K562 (cell line): ENCODE measurements around the gene TMEM178A. TPM values are rescaled to one million over a fixed set of nuclear protein-coding genes. Genes with fewer than 3 reads are reported as not detected.

Experiments used
- ATAC-seq: fragments of 200-7000 bp; cut with Tn5 transposase; 3 replicates; pipeline ENCODE4 v1.9.1; 2020; ENCODE audit warnings: moderate library complexity
- BruUV-seq: library from RNA; stranded (reverse); fragments of 400-500 nt; replicated peaks from 2 replicates; lab custom pipeline; 2021; lab: Mats Ljungman, UMichigan
- CTCF ChIA-PET: fragments of 300-600 bp; formaldehyde crosslinking; extraction: SDS; loops from one replicate; lab custom pipeline; 2021; ENCODE audit warnings: low intra/inter-chr PET ratio; lab: Yijun Ruan, JAX
- POLR2A ChIA-PET: fragments of 300-600, 350-650 bp; sonication (Branson Sonifier 250); formaldehyde crosslinking; extraction: SDS; loops from one replicate; lab custom pipeline; 2021; ENCODE audit warnings: antibody characterized with exemption, inconsistent platforms; lab: Yijun Ruan, JAX
- DNase-seq, 4 experiments: peaks; one replicate each; pipeline versions ENCODE4 v3.0.0 to v3.0.0-alpha.2; 2011 to 2018; ENCODE audit warnings: low spot score in 3 of 4, mixed read lengths in 3 of 4; ENCODE audit errors: extremely low read depth in 1 of 4
- FAIRE-seq: peaks from 2 replicates; lab custom pipeline; 2011; peaks lifted over from hg19 to GRCh38; lab: Jason Lieb, UNC
- H2AFZ ChIP-seq: 2 replicates; pipeline ENCODE4 v1.6.0; 2011; ENCODE audit warnings: low read depth, low read length, control low read depth, inconsistent platforms
- H3K27ac ChIP-seq: fragments of 200-600 bp; 3 replicates; pipeline ENCODE4 v1.8.0; 2011; ENCODE audit warnings: low read depth, mild to moderate bottlenecking, control low read depth, inconsistent platforms, low read length, moderate library complexity, mixed read lengths; ENCODE audit errors: extremely low read depth
- H3K27me3 ChIP-seq, 2 experiments: fragments of 300-600 bp in 1 of 2; 2 replicates in 1 of 2; 3 replicates in 1 of 2; pipeline versions ENCODE4 v1.6.0 to v1.8.0; 2011; ENCODE audit warnings: inconsistent platforms in 2 of 2, low read length in 2 of 2, mild to moderate bottlenecking in 1 of 2, mixed read lengths in 1 of 2, moderate library complexity in 1 of 2; ENCODE audit not compliant: control insufficient read depth in 2 of 2, insufficient read depth in 2 of 2
- H3K36me3 ChIP-seq: fragments of 300-600 bp; 3 replicates; pipeline ENCODE4 v1.8.0; 2011; ENCODE audit warnings: mild to moderate bottlenecking, low read length, inconsistent platforms; ENCODE audit not compliant: control insufficient read depth, insufficient read depth
- H3K4me1 ChIP-seq, 2 experiments: fragments of 200-600 bp in 1 of 2; replicated peaks in 1 of 2; 2 replicates in 1 of 2; 3 replicates in 1 of 2; pipeline versions ENCODE4 v1.5.1 to v1.8.0; 2011; ENCODE audit warnings: inconsistent platforms in 2 of 2, low read length in 2 of 2, mild to moderate bottlenecking in 1 of 2, mixed read lengths in 1 of 2, moderate library complexity in 1 of 2; ENCODE audit not compliant: control insufficient read depth in 2 of 2, insufficient read depth in 2 of 2
- H3K4me2 ChIP-seq: 2 replicates; pipeline ENCODE4 v1.6.1; 2011; ENCODE audit warnings: low read length, control low read depth, inconsistent platforms, mixed read lengths; ENCODE audit not compliant: insufficient read depth
- H3K4me3 ChIP-seq: fragments of 200-600 bp; sonication (generic), shearing (Covaris generic); 2 replicates; pipeline ENCODE4 v1.5.1; 2016; ENCODE audit warnings: control low read depth, inconsistent platforms
- H3K79me2 ChIP-seq: fragments of 200-600 bp; 3 replicates; pipeline ENCODE4 v1.8.0; 2011; ENCODE audit warnings: low read length, inconsistent platforms; ENCODE audit not compliant: control insufficient read depth, insufficient read depth
- H3K9ac ChIP-seq, 2 experiments: 2 replicates each; pipeline versions ENCODE4 v1.6.0 to v1.6.1; 2011; ENCODE audit warnings: low read depth in 2 of 2, low read length in 2 of 2, control low read depth in 1 of 2, inconsistent platforms in 1 of 2, mild to moderate bottlenecking in 1 of 2, mixed read lengths in 1 of 2; ENCODE audit not compliant: insufficient read depth in 1 of 2
- H3K9me1 ChIP-seq: one replicate; pipeline ENCODE4 v1.6.0; 2011; ENCODE audit warnings: inconsistent platforms, mild to moderate bottlenecking, low read length, moderate library complexity; ENCODE audit not compliant: control insufficient read depth, insufficient read depth
- H3K9me3 ChIP-seq: replicated peaks from 2 replicates; pipeline ENCODE4 v1.5.1; 2011; ENCODE audit warnings: low read depth, low read length, inconsistent platforms; ENCODE audit not compliant: control insufficient read depth, insufficient read depth
- H4K20me1 ChIP-seq: replicated peaks from 2 replicates; pipeline ENCODE4 v1.6.1; 2011; ENCODE audit warnings: low read length, inconsistent platforms, mixed read lengths; ENCODE audit not compliant: control insufficient read depth, insufficient read depth
- EGR1 ChIP-seq: fragments of 450-650 bp; conservative IDR thresholded peaks from 2 replicates; pipeline ENCODE4 v1.6.1; 2017; ENCODE audit warnings: mild to moderate bottlenecking
- EP400 ChIP-seq: fragments of 450-650 bp; IDR thresholded peaks from 2 replicates; pipeline ENCODE4 v1.6.1; 2017; ENCODE audit warnings: antibody characterized with exemption, mild to moderate bottlenecking, moderate library complexity
- GATAD2A ChIP-seq: fragments of 450-650 bp; IDR thresholded peaks from 2 replicates; pipeline ENCODE4 v1.6.1; 2017
- HNRNPH1 ChIP-seq: fragments of 200-400 bp; formaldehyde crosslinking; optimal IDR thresholded peaks from 2 replicates; pipeline ENCODE3; 2017; ENCODE audit warnings: low read depth, mild to moderate bottlenecking, low read length, moderate library complexity
- NCOA4 ChIP-seq: fragments of 450-650 bp; IDR thresholded peaks from 2 replicates; pipeline ENCODE4 v1.6.1; 2018; ENCODE audit warnings: mild to moderate bottlenecking; ENCODE audit not compliant: partially characterized antibody
- SAFB2 ChIP-seq: fragments of 200-400 bp; formaldehyde crosslinking; IDR thresholded peaks from 2 replicates; pipeline ENCODE4 v1.6.1; 2018; ENCODE audit warnings: borderline replicate concordance, low read length, low read depth, moderate library complexity; ENCODE audit not compliant: severe bottlenecking
- SPI1 ChIP-seq: IDR thresholded peaks from 2 replicates; pipeline ENCODE4 v1.6.1; 2011; ENCODE audit warnings: low read depth, low read length, control low read depth, borderline replicate concordance
- WGBS: fragments of 100-300 bp; shearing (Covaris generic); methylation state at CpG from one replicate; pipeline ENCODE4 v1.1.6; 2016; ENCODE audit warnings: low coverage, mixed read lengths; ENCODE audit not compliant: insufficient coverage; ENCODE audit errors: missing lambda C conversion rate; 5-methylcytosine and 5-hydroxymethylcytosine counted together
- in situ Hi-C: fragments of 300-500 bp; cut with MboI; formaldehyde crosslinking; loops from 4 replicates; pipeline ENCODE4 v1.15.0; 2018; ENCODE audit warnings: inconsistent platforms, mixed read lengths
- intact Hi-C: fragments of 100-400 bp; cut with micrococcal nuclease; formaldehyde crosslinking; loops from 2 replicates; pipeline ENCODE4 v1.14.2; 2022
- polyA plus RNA-seq, 8 experiments: library from polyadenylated mRNA; depleted of rRNA in 4 of 8; stranded (reverse) in 5 of 8; unstranded in 3 of 8; fragments of >200 nt; fragmentation: Nextera tagmentation in 2 of 8; fragmentation: Illumina TruSeq in 1 of 8; extraction: Ambion mirVana in 2 of 8; extraction: Trizol in 1 of 8; gene quantifications; 2 replicates each; pipeline versions ENCODE4 v1.2.1 to v1.2.3, GENCODE V29; 2011 to 2014; ENCODE audit warnings: inconsistent platforms in 1 of 8, missing spikeins in 1 of 8
- total RNA-seq, 7 experiments: library from RNA; depleted of rRNA in 6 of 7; stranded (reverse); fragments of >200 nt in 6 of 7; fragmentation: Illumina TruSeq in 2 of 7; extraction: Trizol in 2 of 7; gene quantifications; 2 replicates each; pipeline versions ENCODE4 v1.2.1 to v1.2.3, GENCODE V29; 2011 to 2021; ENCODE audit warnings: low replicate concordance in 1 of 7

The TMEM178A gene
- total and polyA plus RNA-seq, 9 of the 15 experiments (the other 6 are each of a cell fraction or from before 2014, with no cell fraction given) = 0.04 to 0.17 TPM; not detected in 7

DNA sequence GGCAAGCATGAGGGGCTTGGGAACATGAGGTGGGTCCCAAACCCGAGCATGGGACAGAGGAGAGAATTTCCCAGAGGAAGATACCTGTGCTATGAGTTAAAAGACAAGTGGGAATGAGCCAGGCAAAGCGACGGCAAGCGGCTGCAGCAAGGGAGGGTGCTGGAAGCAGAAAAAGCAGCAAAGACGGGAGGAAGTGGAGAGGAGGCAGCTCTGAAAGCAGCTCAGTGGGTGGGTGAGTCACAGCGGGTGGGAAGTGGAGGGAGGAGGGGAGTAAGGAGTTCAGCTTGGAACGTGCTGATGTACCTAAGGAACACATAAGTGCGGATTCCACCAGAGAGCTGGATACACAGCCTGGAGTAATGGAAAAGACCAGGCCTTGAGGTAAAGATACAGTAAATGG is 71.9 kb downstream of the TMEM178A start:
- Histone ChIP-seq H3K9ac (no peak overlapping the region), H3K36me3 (peaks cover 94% of the 10 kb centered on the region), H3K79me2 (peaks cover 16% of the 10 kb centered on the region; the same call in 2 of the 3 replicates), H3K4me1 (no peaks in the 10 kb centered on the region), H3K27ac (no peak overlapping the region), H3K27me3 (no peaks in the 10 kb centered on the region), H3K9me3 (no peaks in the 10 kb centered on the region), H2AFZ (no peak overlapping the region), H3K9me1 (no peaks in the 10 kb centered on the region), H3K4me3 (no peak overlapping the region), H3K4me2 (no peak overlapping the region), H4K20me1 (peaks cover 4% of the 10 kb centered on the region; the same call in 1 of the 2 replicates)
- WGBS = 94% methylated on average over 8 of the region's 8 CpGs
- CTCF ChIA-PET = no interaction called here
- ATAC-seq (no peak), DNase-seq (no peak), FAIRE-seq (no peak)
- BruUV-seq = no TSS peak
- intact Hi-C loops = no loop called here
- POLR2A ChIA-PET = interaction anchor here (0.8 kb wide), 1 partner anchor 14 kb away, joined by 4 read pairs; no protein-coding TSS in a partner anchor
- TF ChIP-seq NCOA4 (no peak), HNRNPH1 (no peak), EP400 (no peak), SAFB2 (no peak), GATAD2A (no peak), SPI1 (0 out of 2 replicates have a peak, but pooled peaks have one; percentile 22), EGR1 (0 out of 2 replicates have a peak, but pooled peaks have one; percentile 17)
- in situ Hi-C loops = no loop called here
